ENCODE data around the gene PLA2R1. TPM values are rescaled to one million over a fixed set of nuclear protein-coding genes. Genes with fewer than 3 reads are reported as not detected.

The PLA2R1 gene
- total RNA-seq, 1 experiment from 2014 or later: 5.7 TPM

DNA sequence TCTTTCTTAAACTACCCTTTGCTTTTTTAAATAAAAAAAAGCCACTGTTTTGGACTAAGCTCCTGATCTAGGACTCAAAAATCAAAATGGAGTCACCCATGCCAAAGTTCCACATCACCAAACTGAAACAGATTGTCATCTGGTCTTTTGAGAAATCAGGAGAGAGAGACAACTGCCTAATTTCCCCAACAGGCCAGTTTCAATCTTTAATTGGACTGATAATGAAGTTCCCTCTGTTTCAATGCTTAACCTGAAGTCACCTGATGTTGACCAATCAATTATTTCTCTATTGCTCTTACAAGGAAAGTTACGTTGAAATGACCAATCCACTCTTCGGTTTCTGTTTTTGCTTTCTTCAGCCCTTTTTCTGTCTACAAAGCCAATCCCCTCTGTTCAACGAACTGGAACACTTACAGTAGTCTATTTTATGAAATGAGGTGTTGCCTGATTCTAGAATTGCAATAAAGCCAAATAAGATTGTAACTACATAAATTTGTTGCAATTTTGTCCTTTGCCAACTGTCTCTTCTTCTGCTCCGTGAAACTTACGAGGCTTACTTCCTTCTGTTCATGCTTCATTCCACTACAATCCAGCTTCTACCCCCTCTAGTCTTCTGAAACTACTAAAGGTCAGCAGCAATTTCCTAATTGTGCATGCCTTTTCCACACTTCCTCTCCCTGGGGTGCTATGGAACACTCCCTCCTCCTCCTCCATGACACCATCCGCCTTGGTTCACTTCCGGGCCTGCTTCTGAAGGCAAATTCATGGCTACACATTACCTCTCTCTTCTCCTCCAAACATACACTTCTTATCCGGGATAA is 169.2 kb downstream of the PLA2R1 start:
- DNase-seq (ENCODE audit: low read depth, low spot score): no peak
- Histone ChIP-seq H3K27me3 (ENCODE audit: control insufficient read depth, insufficient read depth, low read length) (peaks cover 16% of the 10 kb centered on the region; the same call in 1 of the 2 replicates), H3K27ac (ENCODE audit: low read length) (no peak overlapping the region), H3K4me1 (ENCODE audit: control insufficient read depth, insufficient read depth, low read length) (no peaks in the 10 kb centered on the region), H3K36me3 (ENCODE audit: control insufficient read depth, insufficient read depth, low read length) (no peaks in the 10 kb centered on the region), H3K9me3 (ENCODE audit: control insufficient read depth, insufficient read depth, low read depth, low read length) (no peaks in the 10 kb centered on the region), H3K4me3 (ENCODE audit: low read depth in 2 of 2, low read length in 2 of 2) (no peak overlapping the region)
- CTCF ChIA-PET: interaction anchor here (0.6 kb wide), 1 partner anchor 1302 kb away, joined by 4 read pairs; no protein-coding TSS in a partner anchor
- ATAC-seq: no peak
- in situ Hi-C loops (cut with HindIII; ENCODE audit: low pct_unique_long_range_greater_than_20kb, low sequenced_read_pairs): no loop called here
- intact Hi-C loops (cut with micrococcal nuclease; ENCODE audit: unreplicated experiment): no loop called here
- BruUV-seq (replicated peaks): no TSS peak
- POLR2A ChIA-PET: no interaction called here
- no peak for TF ChIP-seq POLR2AphosphoS5 (IDR thresholded peaks at IDR 0.05; ENCODE audit: low read depth, low read length)
- TF ChIP-seq SIN3A (IDR thresholded peaks at IDR 0.05; ENCODE audit: borderline replicate concordance, insufficient read depth, low read depth, low read length): no peak
- TF ChIP-seq, protein P1, sequence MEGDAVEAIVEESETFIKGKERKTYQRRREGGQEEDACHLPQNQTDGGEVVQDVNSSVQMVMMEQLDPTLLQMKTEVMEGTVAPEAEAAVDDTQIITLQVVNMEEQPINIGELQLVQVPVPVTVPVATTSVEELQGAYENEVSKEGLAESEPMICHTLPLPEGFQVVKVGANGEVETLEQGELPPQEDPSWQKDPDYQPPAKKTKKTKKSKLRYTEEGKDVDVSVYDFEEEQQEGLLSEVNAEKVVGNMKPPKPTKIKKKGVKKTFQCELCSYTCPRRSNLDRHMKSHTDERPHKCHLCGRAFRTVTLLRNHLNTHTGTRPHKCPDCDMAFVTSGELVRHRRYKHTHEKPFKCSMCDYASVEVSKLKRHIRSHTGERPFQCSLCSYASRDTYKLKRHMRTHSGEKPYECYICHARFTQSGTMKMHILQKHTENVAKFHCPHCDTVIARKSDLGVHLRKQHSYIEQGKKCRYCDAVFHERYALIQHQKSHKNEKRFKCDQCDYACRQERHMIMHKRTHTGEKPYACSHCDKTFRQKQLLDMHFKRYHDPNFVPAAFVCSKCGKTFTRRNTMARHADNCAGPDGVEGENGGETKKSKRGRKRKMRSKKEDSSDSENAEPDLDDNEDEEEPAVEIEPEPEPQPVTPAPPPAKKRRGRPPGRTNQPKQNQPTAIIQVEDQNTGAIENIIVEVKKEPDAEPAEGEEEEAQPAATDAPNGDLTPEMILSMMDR (IDR thresholded peaks at IDR 0.05): no peak
- TF ChIP-seq, protein P2, sequence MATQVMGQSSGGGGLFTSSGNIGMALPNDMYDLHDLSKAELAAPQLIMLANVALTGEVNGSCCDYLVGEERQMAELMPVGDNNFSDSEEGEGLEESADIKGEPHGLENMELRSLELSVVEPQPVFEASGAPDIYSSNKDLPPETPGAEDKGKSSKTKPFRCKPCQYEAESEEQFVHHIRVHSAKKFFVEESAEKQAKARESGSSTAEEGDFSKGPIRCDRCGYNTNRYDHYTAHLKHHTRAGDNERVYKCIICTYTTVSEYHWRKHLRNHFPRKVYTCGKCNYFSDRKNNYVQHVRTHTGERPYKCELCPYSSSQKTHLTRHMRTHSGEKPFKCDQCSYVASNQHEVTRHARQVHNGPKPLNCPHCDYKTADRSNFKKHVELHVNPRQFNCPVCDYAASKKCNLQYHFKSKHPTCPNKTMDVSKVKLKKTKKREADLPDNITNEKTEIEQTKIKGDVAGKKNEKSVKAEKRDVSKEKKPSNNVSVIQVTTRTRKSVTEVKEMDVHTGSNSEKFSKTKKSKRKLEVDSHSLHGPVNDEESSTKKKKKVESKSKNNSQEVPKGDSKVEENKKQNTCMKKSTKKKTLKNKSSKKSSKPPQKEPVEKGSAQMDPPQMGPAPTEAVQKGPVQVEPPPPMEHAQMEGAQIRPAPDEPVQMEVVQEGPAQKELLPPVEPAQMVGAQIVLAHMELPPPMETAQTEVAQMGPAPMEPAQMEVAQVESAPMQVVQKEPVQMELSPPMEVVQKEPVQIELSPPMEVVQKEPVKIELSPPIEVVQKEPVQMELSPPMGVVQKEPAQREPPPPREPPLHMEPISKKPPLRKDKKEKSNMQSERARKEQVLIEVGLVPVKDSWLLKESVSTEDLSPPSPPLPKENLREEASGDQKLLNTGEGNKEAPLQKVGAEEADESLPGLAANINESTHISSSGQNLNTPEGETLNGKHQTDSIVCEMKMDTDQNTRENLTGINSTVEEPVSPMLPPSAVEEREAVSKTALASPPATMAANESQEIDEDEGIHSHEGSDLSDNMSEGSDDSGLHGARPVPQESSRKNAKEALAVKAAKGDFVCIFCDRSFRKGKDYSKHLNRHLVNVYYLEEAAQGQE (IDR thresholded peaks at IDR 0.05; ENCODE audit: insufficient read depth in 1 of 2, low read depth in 2 of 2, low read length in 1 of 2): no peak
- TF ChIP-seq TCF7L2 (IDR thresholded peaks at IDR 0.05; ENCODE audit: low read depth, low read length): no peak

DNA sequence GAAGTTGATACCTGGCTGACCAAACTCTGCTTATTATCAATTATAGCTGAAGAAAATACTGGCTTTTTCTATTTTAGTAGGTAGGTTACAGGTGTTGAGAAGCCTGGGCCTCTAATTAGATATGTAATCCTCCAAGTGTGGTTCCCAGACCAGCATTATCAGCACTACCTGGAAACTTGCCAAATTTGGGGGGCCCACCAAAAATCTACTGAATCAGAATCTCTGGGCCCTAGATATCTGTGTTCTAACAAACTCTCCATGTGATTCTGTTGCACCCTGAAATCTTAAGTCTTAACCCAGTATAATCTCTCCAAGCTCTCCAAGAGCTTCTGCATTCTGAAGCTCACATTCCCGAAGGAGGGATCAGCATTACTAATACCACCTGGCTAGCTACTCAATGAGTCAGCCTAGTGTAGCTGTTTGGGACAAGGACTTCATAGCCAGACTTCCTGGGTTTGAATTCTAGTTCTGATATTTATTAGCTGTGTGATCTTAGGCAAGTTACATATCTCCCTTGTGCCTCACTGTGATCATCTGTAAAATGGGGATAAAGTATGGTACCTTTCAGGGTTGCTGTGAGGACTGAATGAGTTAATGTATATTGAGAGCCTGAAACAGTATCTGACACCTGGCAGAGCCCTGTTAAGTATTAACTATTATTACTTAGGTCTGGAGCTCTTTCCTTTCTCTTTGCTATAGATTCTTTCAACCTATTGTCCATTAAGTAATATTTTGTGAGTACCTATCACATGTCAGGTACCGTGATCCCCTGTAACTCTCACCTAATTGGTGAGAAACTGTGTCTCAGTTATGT is 170.3 kb downstream of the PLA2R1 start:
- no peak overlapping the region for H3K27ac ChIP-seq (ENCODE audit: low read length)
- H3K4me1 ChIP-seq (ENCODE audit: control insufficient read depth, insufficient read depth, low read length): no peaks in the 10 kb centered on the region
- H3K27me3 ChIP-seq (ENCODE audit: control insufficient read depth, insufficient read depth, low read length): peaks cover 11% of the 10 kb centered on the region; the same call in 1 of the 2 replicates
- no TSS peak for BruUV-seq (replicated peaks)
- DNase-seq (ENCODE audit: low read depth, low spot score): no peak
- ATAC-seq: peak; percentile 79
- in situ Hi-C loops (cut with HindIII; ENCODE audit: low pct_unique_long_range_greater_than_20kb, low sequenced_read_pairs): no loop called here
- ChIA-PET CTCF (interaction anchor here (0.6 kb wide), 1 partner anchor 1303 kb away, joined by 4 read pairs; no protein-coding TSS in a partner anchor), POLR2A (no interaction called here)
- TF ChIP-seq SIN3A (IDR thresholded peaks at IDR 0.05; ENCODE audit: borderline replicate concordance, insufficient read depth, low read depth, low read length) (no peak), TCF7L2 (IDR thresholded peaks at IDR 0.05; ENCODE audit: low read depth, low read length) (no peak), POLR2AphosphoS5 (IDR thresholded peaks at IDR 0.05; ENCODE audit: low read depth, low read length) (no peak)
- TF ChIP-seq, protein P2 (IDR thresholded peaks at IDR 0.05; ENCODE audit: insufficient read depth in 1 of 2, low read depth in 2 of 2, low read length in 1 of 2): no peak
- TF ChIP-seq, protein P1 (IDR thresholded peaks at IDR 0.05): no peak
- intact Hi-C loops (cut with micrococcal nuclease; ENCODE audit: unreplicated experiment): no loop called here
- no peaks in the 10 kb centered on the region for H3K9me3 ChIP-seq (ENCODE audit: control insufficient read depth, insufficient read depth, low read depth, low read length)
- no peak overlapping the region for H3K4me3 ChIP-seq (ENCODE audit: low read depth in 2 of 2, low read length in 2 of 2)
- H3K36me3 ChIP-seq (ENCODE audit: control insufficient read depth, insufficient read depth, low read length): no peaks in the 10 kb centered on the region

All from Panc1 (cell line).